Stimulated activated naive CD8-positive, alpha-beta T cell treated with anti-CD3 and anti-CD28 coated beads, Interleukin-15, Interleukin-2, amounts not matched to agents 100 ng/mL and 50 ng/mL, for 24 hours (primary cell): Measurements from ENCODE around the gene ERP27.

Source experiments
- H3K27ac Mint-ChIP-seq: one replicate; pipeline ENCODE4 v1.8.0; 2021; ENCODE audit warnings: mild to moderate bottlenecking, mixed read lengths
- H3K27me3 Mint-ChIP-seq: one replicate; pipeline ENCODE4 v1.8.0; 2021; ENCODE audit warnings: mixed read lengths
- H3K36me3 Mint-ChIP-seq: one replicate; pipeline ENCODE4 v1.8.0; 2021; ENCODE audit warnings: low read depth, mixed read lengths
- H3K4me1 Mint-ChIP-seq: one replicate; pipeline ENCODE4 v1.8.0; 2021; ENCODE audit warnings: low read depth, mixed read lengths
- H3K4me3 Mint-ChIP-seq: one replicate; pipeline ENCODE4 v1.8.0; 2021; ENCODE audit warnings: mild to moderate bottlenecking, mixed read lengths
- H3K9me3 Mint-ChIP-seq: one replicate; pipeline ENCODE4 v1.8.0; 2021; ENCODE audit warnings: mixed read lengths

The ERP27 gene

GRCh38 chr12:14938301-14938700 lies at the start of gene ERP27:
TSS of gene ERP27 (minus strand) at chr12:14938537. CDS start at chr12:14938508, 29 bp downstream.
- peak within 1 kb of the TSS; percentile 55 for H3K27ac Mint-ChIP-seq
- peaks cover 44% of the 10 kb centered on the region for H3K4me1 Mint-ChIP-seq
- H3K27me3 Mint-ChIP-seq: no peaks in the 10 kb centered on the region
- H3K4me3 Mint-ChIP-seq: no peak within 1 kb of the TSS
- peaks cover 69% of the 10 kb centered on the region for H3K36me3 Mint-ChIP-seq
- no peaks in the 10 kb centered on the region for H3K9me3 Mint-ChIP-seq

GRCh38 chr12:14988035-14988434 lies 49.7 kb upstream of the ERP27 start:
- H3K27me3 Mint-ChIP-seq: no peaks in the 10 kb centered on the region
- no peak overlapping the region for H3K4me3 Mint-ChIP-seq
- H3K9me3 Mint-ChIP-seq: peaks cover 6% of the 10 kb centered on the region
- peaks cover 43% of the 10 kb centered on the region for H3K4me1 Mint-ChIP-seq
- no peaks in the 10 kb centered on the region for H3K36me3 Mint-ChIP-seq
- no peak overlapping the region for H3K27ac Mint-ChIP-seq

DNA sequence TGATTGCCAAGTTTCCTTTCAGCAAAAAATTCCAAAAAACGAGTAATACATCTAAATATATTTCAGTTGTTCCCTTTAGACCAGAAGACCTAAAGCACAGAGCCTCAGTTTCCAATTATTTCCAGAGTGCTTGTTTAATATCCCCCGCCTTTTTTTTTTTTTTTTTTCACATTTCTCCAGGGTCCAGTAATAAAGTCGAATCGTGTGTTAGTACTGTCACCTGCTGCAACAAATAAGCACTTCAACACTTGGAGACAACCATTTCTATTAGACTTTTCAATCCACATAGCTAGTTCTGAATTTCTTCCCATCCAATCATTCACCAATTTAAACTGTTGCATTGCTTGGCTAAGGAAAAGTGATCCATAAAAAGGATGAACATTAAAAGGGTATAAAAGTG lies 48.1 kb upstream of the ERP27 start:
- H3K9me3 Mint-ChIP-seq: peaks cover 5% of the 10 kb centered on the region
- H3K27me3 Mint-ChIP-seq: no peaks in the 10 kb centered on the region
- peaks cover 48% of the 10 kb centered on the region for H3K4me1 Mint-ChIP-seq
- no peak overlapping the region for H3K27ac Mint-ChIP-seq
- no peak overlapping the region for H3K4me3 Mint-ChIP-seq
- no peaks in the 10 kb centered on the region for H3K36me3 Mint-ChIP-seq

- H3K27ac Mint-ChIP-seq: no peak overlapping the region
- H3K4me3 Mint-ChIP-seq: no peak overlapping the region
- no peaks in the 10 kb centered on the region for H3K9me3 Mint-ChIP-seq
- no peaks in the 10 kb centered on the region for H3K36me3 Mint-ChIP-seq
- no peaks in the 10 kb centered on the region for H3K27me3 Mint-ChIP-seq
- H3K4me1 Mint-ChIP-seq: peaks cover 50% of the 10 kb centered on the region
These were observed 46.5 kb upstream of the ERP27 start for GRCh38 chr12:14984766-14985285.

GRCh38 chr12:14984036-14984435 lies 45.7 kb upstream of the ERP27 start:
- Mint-ChIP-seq H3K27ac (no peak overlapping the region), H3K9me3 (no peaks in the 10 kb centered on the region), H3K4me3 (no peak overlapping the region), H3K36me3 (no peaks in the 10 kb centered on the region), H3K27me3 (no peaks in the 10 kb centered on the region), H3K4me1 (peaks cover 50% of the 10 kb centered on the region)

- H3K4me3 Mint-ChIP-seq: peak overlapping the region; percentile 9
- no peaks in the 10 kb centered on the region for H3K27me3 Mint-ChIP-seq
- H3K27ac Mint-ChIP-seq: peak overlapping the region; percentile 11
- H3K9me3 Mint-ChIP-seq: no peaks in the 10 kb centered on the region
- no peaks in the 10 kb centered on the region for H3K36me3 Mint-ChIP-seq
- H3K4me1 Mint-ChIP-seq: peaks cover 61% of the 10 kb centered on the region
These were observed 44.7 kb upstream of the ERP27 start for GRCh38 chr12:14982991-14983390.

DNA sequence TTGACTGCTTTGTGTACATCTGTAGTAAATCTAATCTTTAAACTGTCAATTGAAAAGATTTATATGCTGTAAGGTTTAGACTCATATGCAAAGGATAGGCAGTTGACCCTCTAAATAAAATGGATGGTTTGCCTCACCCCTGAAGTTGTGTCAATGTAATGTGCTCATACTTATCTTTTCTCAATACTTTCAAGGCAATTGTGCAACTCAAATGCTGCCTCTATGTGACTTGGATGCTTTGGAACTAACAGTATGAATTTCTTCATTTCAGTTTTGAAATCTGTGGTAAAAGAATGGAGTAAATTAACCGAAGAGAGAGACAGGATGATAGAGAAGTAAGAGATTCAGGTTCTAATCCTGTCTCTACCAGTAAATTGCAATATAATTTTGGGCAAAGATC lies 44.2 kb upstream of the ERP27 start:
- Mint-ChIP-seq H3K27me3 (no peaks in the 10 kb centered on the region), H3K4me1 (peaks cover 65% of the 10 kb centered on the region), H3K4me3 (no peak overlapping the region), H3K36me3 (no peaks in the 10 kb centered on the region), H3K9me3 (no peaks in the 10 kb centered on the region), H3K27ac (peak overlapping the region; percentile 11)

- H3K27me3 Mint-ChIP-seq: no peaks in the 10 kb centered on the region
- peaks cover 65% of the 10 kb centered on the region for H3K4me1 Mint-ChIP-seq
- no peaks in the 10 kb centered on the region for H3K9me3 Mint-ChIP-seq
- H3K27ac Mint-ChIP-seq: no peak overlapping the region
- H3K36me3 Mint-ChIP-seq: no peaks in the 10 kb centered on the region
- H3K4me3 Mint-ChIP-seq: no peak overlapping the region
These were observed 42.7 kb upstream of the ERP27 start for GRCh38 chr12:14981049-14981448.

- peaks cover 63% of the 10 kb centered on the region for H3K4me1 Mint-ChIP-seq
These were observed 41.1 kb upstream of the ERP27 start for GRCh38 chr12:14979468-14979867.

DNA sequence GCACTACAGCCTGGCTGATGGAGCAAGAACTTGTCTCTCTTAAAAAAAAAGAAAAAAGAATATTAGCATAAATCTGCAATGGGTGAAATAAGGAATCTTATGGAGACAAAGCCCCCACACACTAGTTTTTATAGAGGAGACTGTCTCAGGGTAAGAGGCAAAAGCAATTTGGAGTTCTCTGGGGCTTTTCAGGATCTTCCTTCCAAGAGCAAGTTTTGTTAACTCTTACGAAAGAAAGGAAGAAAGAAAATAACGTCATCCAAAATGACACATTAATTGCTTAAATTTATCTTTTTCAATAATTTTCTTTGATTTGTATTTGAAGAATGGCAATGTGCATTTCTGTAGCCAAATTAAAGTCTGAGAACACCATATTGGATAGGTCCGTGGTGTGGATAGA lies 38.3 kb upstream of the ERP27 start:
- H3K4me1 Mint-ChIP-seq: peaks cover 48% of the 10 kb centered on the region
- H3K4me3 Mint-ChIP-seq: no peak overlapping the region
- H3K27me3 Mint-ChIP-seq: no peaks in the 10 kb centered on the region
- H3K27ac Mint-ChIP-seq: no peak overlapping the region
- H3K36me3 Mint-ChIP-seq: no peaks in the 10 kb centered on the region
- H3K9me3 Mint-ChIP-seq: no peaks in the 10 kb centered on the region

More at GRCh38 chr12:14979468-14979867, 41.1 kb upstream of the ERP27 start:
- H3K27me3 Mint-ChIP-seq: no peaks in the 10 kb centered on the region
- H3K27ac Mint-ChIP-seq: no peak overlapping the region
- H3K9me3 Mint-ChIP-seq: no peaks in the 10 kb centered on the region
- no peaks in the 10 kb centered on the region for H3K36me3 Mint-ChIP-seq
- H3K4me3 Mint-ChIP-seq: no peak overlapping the region

DNA sequence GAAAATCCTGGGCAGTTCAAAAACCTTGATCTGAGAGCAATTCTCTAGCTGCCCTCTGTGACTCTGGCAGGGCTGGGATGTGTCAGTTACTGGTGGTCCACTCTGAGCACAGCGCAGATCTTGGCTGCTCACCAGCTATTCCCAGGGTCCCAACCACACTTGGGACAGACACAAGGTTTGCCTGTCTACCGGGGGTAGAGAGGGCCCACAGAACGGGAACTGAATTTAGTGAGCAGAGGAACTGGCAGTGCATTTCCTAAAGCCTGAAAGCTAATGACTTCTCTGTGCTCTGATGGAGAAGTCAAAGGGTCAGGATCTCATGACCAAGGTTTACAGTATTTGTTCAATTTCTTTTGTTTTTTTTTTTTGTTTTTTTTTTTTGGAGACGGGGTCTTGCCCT lies 37.1 kb upstream of the ERP27 start:
- H3K36me3 Mint-ChIP-seq: no peaks in the 10 kb centered on the region
- H3K27me3 Mint-ChIP-seq: no peaks in the 10 kb centered on the region
- H3K27ac Mint-ChIP-seq: no peak overlapping the region
- H3K4me1 Mint-ChIP-seq: peaks cover 44% of the 10 kb centered on the region
- H3K4me3 Mint-ChIP-seq: no peak overlapping the region
- no peaks in the 10 kb centered on the region for H3K9me3 Mint-ChIP-seq

DNA sequence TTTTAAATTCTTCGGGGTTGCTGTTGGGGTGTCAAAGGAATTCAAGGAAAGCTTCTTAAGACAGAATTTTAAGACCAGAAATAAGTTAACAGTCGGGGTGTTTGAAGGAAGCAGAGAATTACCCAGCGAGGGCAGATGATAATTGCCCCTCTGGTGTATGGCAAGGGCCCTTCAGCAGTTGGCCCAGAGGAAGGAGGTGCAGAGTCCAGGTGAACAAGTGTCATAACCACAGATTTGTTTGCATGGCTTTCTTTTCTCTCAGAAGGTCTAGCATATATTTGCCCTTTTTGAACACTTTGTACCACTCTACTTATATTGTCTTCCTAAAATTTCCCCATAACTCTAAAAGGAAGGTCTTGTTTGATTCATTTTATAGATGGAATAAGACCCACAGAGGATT lies 36.3 kb upstream of the ERP27 start:
- H3K27ac Mint-ChIP-seq: no peak overlapping the region
- no peak overlapping the region for H3K4me3 Mint-ChIP-seq
- no peaks in the 10 kb centered on the region for H3K27me3 Mint-ChIP-seq
- no peaks in the 10 kb centered on the region for H3K9me3 Mint-ChIP-seq
- H3K4me1 Mint-ChIP-seq: peaks cover 44% of the 10 kb centered on the region
- no peaks in the 10 kb centered on the region for H3K36me3 Mint-ChIP-seq

DNA sequence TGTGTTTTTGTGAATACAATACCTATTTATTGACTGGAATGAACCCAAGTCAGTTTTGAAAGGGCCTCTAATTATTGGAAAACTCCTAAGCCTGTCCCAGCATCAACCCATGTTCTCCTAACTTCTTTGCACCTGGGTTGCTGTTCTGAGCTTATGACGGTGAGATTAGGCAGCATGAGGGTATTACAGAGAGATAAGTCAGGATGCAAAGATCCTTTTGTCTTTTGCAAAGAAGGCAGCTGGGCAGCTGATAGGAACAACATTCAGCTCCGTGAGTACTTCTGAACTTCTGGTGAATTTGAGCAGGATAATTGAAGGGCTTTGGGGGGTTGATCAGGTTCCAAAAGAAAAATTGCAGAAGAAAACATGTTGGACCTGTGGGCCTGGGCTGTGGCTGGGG lies 34.5 kb upstream of the ERP27 start, which contains the start of gene PDE6H:
Gene PDE6H (plus strand): TSS at position 227 of the 400 bp plus-strand sequence. CDS start 4,971 bp downstream, outside the sequence.
- no peaks in the 10 kb centered on the region for H3K27me3 Mint-ChIP-seq
- no peaks in the 10 kb centered on the region for H3K9me3 Mint-ChIP-seq
- H3K4me3 Mint-ChIP-seq: no peak within 1 kb of the TSS
- H3K36me3 Mint-ChIP-seq: no peaks in the 10 kb centered on the region
- H3K4me1 Mint-ChIP-seq: peaks cover 37% of the 10 kb centered on the region
- H3K27ac Mint-ChIP-seq: no peak within 1 kb of the TSS

DNA sequence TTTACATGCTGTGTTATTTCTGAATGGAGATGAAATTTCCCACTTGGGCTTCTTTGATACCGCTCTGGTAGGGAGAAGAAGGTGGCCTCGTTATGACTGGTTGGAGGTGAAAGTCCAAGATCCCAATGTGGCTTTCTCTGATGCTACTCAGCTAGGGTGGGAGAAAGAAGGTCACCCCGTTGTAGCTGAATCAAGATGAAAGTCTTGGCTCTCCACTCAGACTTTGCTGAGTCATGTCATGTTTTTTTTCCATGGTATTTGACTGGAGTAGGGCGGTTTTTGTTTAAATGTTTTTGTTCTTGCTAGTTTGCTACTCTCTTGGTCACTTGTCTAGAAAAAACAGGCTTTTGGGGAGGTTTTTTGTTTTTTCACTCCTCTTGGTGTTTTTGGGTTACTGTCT lies 32.1 kb upstream of the ERP27 start:
- Mint-ChIP-seq H3K27ac (peak overlapping the region; percentile 72), H3K4me1 (peaks cover 48% of the 10 kb centered on the region), H3K4me3 (no peak overlapping the region), H3K36me3 (no peaks in the 10 kb centered on the region), H3K27me3 (no peaks in the 10 kb centered on the region), H3K9me3 (no peaks in the 10 kb centered on the region)

- H3K27ac Mint-ChIP-seq: no peak overlapping the region
- no peaks in the 10 kb centered on the region for H3K9me3 Mint-ChIP-seq
- H3K4me3 Mint-ChIP-seq: no peak overlapping the region
- H3K36me3 Mint-ChIP-seq: no peaks in the 10 kb centered on the region
- peaks cover 61% of the 10 kb centered on the region for H3K4me1 Mint-ChIP-seq
- no peaks in the 10 kb centered on the region for H3K27me3 Mint-ChIP-seq
These were observed 30.1 kb upstream of the ERP27 start for GRCh38 chr12:14968478-14968877.

GRCh38 chr12:14965221-14965620 lies 26.9 kb upstream of the ERP27 start:
- Mint-ChIP-seq H3K4me1 (peaks cover 54% of the 10 kb centered on the region), H3K27ac (peak overlapping the region; percentile 47), H3K27me3 (no peaks in the 10 kb centered on the region), H3K36me3 (no peaks in the 10 kb centered on the region), H3K9me3 (no peaks in the 10 kb centered on the region), H3K4me3 (no peak overlapping the region)
